Mesendoderm (in vitro differentiated cells): Measurements from ENCODE around the gene OPRL1.

Source experiments
- DNase-seq: peaks from one replicate; pipeline ENCODE4 v3.0.0; 2013
- H2AK5ac ChIP-seq: 2 replicates; pipeline ENCODE4 v1.6.1; 2013; ENCODE audit warnings: low read length, inconsistent platforms
- H2BK120ac ChIP-seq: 2 replicates; pipeline ENCODE4 v1.6.1; 2013; ENCODE audit warnings: low read depth, mild to moderate bottlenecking, low read length, moderate library complexity, mixed read lengths
- H2BK15ac ChIP-seq: replicated peaks from 2 replicates; pipeline ENCODE4 v1.6.1; 2013; ENCODE audit warnings: low read depth, mild to moderate bottlenecking, moderate library complexity
- H2BK5ac ChIP-seq: 2 replicates; pipeline ENCODE4 v1.6.1; 2013; ENCODE audit warnings: low read length, inconsistent platforms
- H3K18ac ChIP-seq: 2 replicates; pipeline ENCODE4 v1.6.1; 2013; ENCODE audit warnings: mild to moderate bottlenecking, low read length, mixed read lengths
- H3K23ac ChIP-seq: one replicate; pipeline ENCODE4 v1.6.1; 2013; ENCODE audit warnings: low read length
- H3K27ac ChIP-seq: 2 replicates; pipeline ENCODE4 v1.5.1; 2013; ENCODE audit warnings: low read depth, mild to moderate bottlenecking, inconsistent platforms, low read length, moderate library complexity
- H3K27me3 ChIP-seq: 2 replicates; pipeline ENCODE4 v1.6.1; 2013; ENCODE audit warnings: low read length, control low read depth, mild to moderate bottlenecking, inconsistent platforms; ENCODE audit not compliant: insufficient read depth, poor library complexity
- H3K36me3 ChIP-seq: 2 replicates; pipeline ENCODE4 v1.6.1; 2013; ENCODE audit warnings: low read length, inconsistent platforms; ENCODE audit not compliant: control insufficient read depth, insufficient read depth
- H3K4ac ChIP-seq: one replicate; pipeline ENCODE4 v1.6.1; 2013; ENCODE audit warnings: low read depth, mild to moderate bottlenecking, low read length, moderate library complexity
- H3K4me1 ChIP-seq: 2 replicates; pipeline ENCODE4 v1.6.1; 2013; ENCODE audit warnings: low read depth, low read length, inconsistent platforms; ENCODE audit not compliant: control insufficient read depth
- H3K4me2 ChIP-seq: 2 replicates; pipeline ENCODE4 v1.6.1; 2013; ENCODE audit warnings: low read length
- H3K4me3 ChIP-seq: 2 replicates; pipeline ENCODE4 v1.5.1; 2013; ENCODE audit warnings: mild to moderate bottlenecking, low read length
- H3K56ac ChIP-seq: one replicate; pipeline ENCODE4 v1.6.1; 2013; ENCODE audit warnings: low read length
- H3K79me1 ChIP-seq: 2 replicates; pipeline ENCODE4 v1.6.1; 2013; ENCODE audit warnings: low read length, inconsistent platforms
- H3K79me2 ChIP-seq: 2 replicates; pipeline ENCODE4 v1.6.1; 2013; ENCODE audit warnings: mild to moderate bottlenecking, low read length; ENCODE audit not compliant: control insufficient read depth, insufficient read depth
- H3K9ac ChIP-seq: 2 replicates; pipeline ENCODE4 v1.6.1; 2013; ENCODE audit warnings: low read length, inconsistent platforms
- H4K5ac ChIP-seq: one replicate; pipeline ENCODE4 v1.6.1; 2013; ENCODE audit warnings: low read length
- H4K8ac ChIP-seq: one replicate; pipeline ENCODE4 v1.6.1; 2013; ENCODE audit warnings: low read depth, mild to moderate bottlenecking, control low read depth, low read length, moderate library complexity
- whole genome bisulfite sequencing: extraction: QIAGEN DNeasy Blood & Tissue Kit; methylation state at CpG from one replicate; pipeline ENCODE4 v1.1.7; 2013; ENCODE audit warnings: low lambda C conversion rate, missing lambda C conversion rate; ENCODE audit not compliant: insufficient coverage; ENCODE audit errors: extremely low coverage; 5-methylcytosine and 5-hydroxymethylcytosine counted together

Gene OPRL1

GRCh38 chr20:64095455-64095854 lies 15.6 kb downstream of the OPRL1 start:
- no peak overlapping the region for H3K27ac ChIP-seq
- H3K27me3 ChIP-seq = no peaks in the 10 kb centered on the region
- no peak overlapping the region for H3K56ac ChIP-seq
- H3K79me2 ChIP-seq = no peaks in the 10 kb centered on the region
- H2AK5ac ChIP-seq = no peak overlapping the region
- H4K8ac ChIP-seq = no peak overlapping the region
- no peak overlapping the region for H4K5ac ChIP-seq
- DNase-seq = no peak
- H3K4ac ChIP-seq = no peak overlapping the region
- H3K36me3 ChIP-seq = no peaks in the 10 kb centered on the region
- no peak overlapping the region for H3K18ac ChIP-seq
- H3K4me3 ChIP-seq = no peak overlapping the region
- H2BK15ac ChIP-seq = no peak overlapping the region
- H2BK120ac ChIP-seq = no peak overlapping the region
- H3K4me1 ChIP-seq = no peaks in the 10 kb centered on the region
- no peaks in the 10 kb centered on the region for H3K79me1 ChIP-seq
- H3K4me2 ChIP-seq = no peak overlapping the region
- no peak overlapping the region for H3K9ac ChIP-seq
- H3K23ac ChIP-seq = no peak overlapping the region
- WGBS = no CpG with 5 or more reads among the region's 4 CpGs
- no peak overlapping the region for H2BK5ac ChIP-seq

- H3K23ac ChIP-seq = no peak overlapping the region
- no peak overlapping the region for H3K9ac ChIP-seq
These were observed 16.0 kb downstream of the OPRL1 start for GRCh38 chr20:64095927-64096326.

GRCh38 chr20:64096535-64096934 lies 16.7 kb downstream of the OPRL1 start:
- Histone ChIP-seq H3K4me3 (no peak overlapping the region), H3K4me2 (no peak overlapping the region), H3K27ac (no peak overlapping the region), H2AK5ac (no peak overlapping the region), H3K9ac (no peak overlapping the region), H3K79me1 (no peaks in the 10 kb centered on the region), H2BK5ac (no peak overlapping the region), H3K36me3 (no peaks in the 10 kb centered on the region), H3K27me3 (no peaks in the 10 kb centered on the region), H3K4me1 (no peaks in the 10 kb centered on the region), H3K79me2 (no peaks in the 10 kb centered on the region), H4K5ac (no peak overlapping the region), H3K18ac (no peak overlapping the region), H4K8ac (no peak overlapping the region), H2BK120ac (no peak overlapping the region), H3K23ac (no peak overlapping the region), H3K4ac (no peak overlapping the region), H2BK15ac (no peak overlapping the region), H3K56ac (no peak overlapping the region)
- no CpG with 5 or more reads among the region's 6 CpGs for WGBS
- no peak for DNase-seq

More at GRCh38 chr20:64095927-64096326, 16.0 kb downstream of the OPRL1 start:
- H4K5ac ChIP-seq = no peak overlapping the region
- no peaks in the 10 kb centered on the region for H3K27me3 ChIP-seq
- DNase-seq = no peak
- H3K79me1 ChIP-seq = no peaks in the 10 kb centered on the region
- no peak overlapping the region for H3K4ac ChIP-seq
- no peak overlapping the region for H4K8ac ChIP-seq
- no peak overlapping the region for H3K4me2 ChIP-seq
- no peak overlapping the region for H3K4me3 ChIP-seq
- no peak overlapping the region for H3K27ac ChIP-seq
- no peak overlapping the region for H3K56ac ChIP-seq
- H2BK5ac ChIP-seq = no peak overlapping the region
- no peaks in the 10 kb centered on the region for H3K36me3 ChIP-seq
- no peak overlapping the region for H2AK5ac ChIP-seq
- H3K79me2 ChIP-seq = no peaks in the 10 kb centered on the region
- no peaks in the 10 kb centered on the region for H3K4me1 ChIP-seq
- H2BK120ac ChIP-seq = no peak overlapping the region
- H2BK15ac ChIP-seq = no peak overlapping the region
- WGBS = no CpG with 5 or more reads among the region's 11 CpGs
- no peak overlapping the region for H3K18ac ChIP-seq

GRCh38 chr20:64098471-64099013 lies 18.7 kb downstream of the OPRL1 start:
- no peaks in the 10 kb centered on the region for H3K36me3 ChIP-seq
- DNase-seq = no peak
- H3K4me1 ChIP-seq = no peaks in the 10 kb centered on the region
- no peak overlapping the region for H3K27ac ChIP-seq
- H3K4me3 ChIP-seq = no peak overlapping the region
- no peaks in the 10 kb centered on the region for H3K79me2 ChIP-seq
- H3K79me1 ChIP-seq = no peaks in the 10 kb centered on the region
- no peak overlapping the region for H3K9ac ChIP-seq
- H4K5ac ChIP-seq = no peak overlapping the region
- H2BK120ac ChIP-seq = no peak overlapping the region
- no peak overlapping the region for H4K8ac ChIP-seq
- no peaks in the 10 kb centered on the region for H3K27me3 ChIP-seq
- H3K56ac ChIP-seq = no peak overlapping the region
- WGBS = no CpG with 5 or more reads among the region's 28 CpGs
- H3K18ac ChIP-seq = no peak overlapping the region
- no peak overlapping the region for H3K4me2 ChIP-seq
- no peak overlapping the region for H2BK5ac ChIP-seq
- no peak overlapping the region for H3K23ac ChIP-seq
- H3K4ac ChIP-seq = no peak overlapping the region
- H2AK5ac ChIP-seq = no peak overlapping the region
- H2BK15ac ChIP-seq = no peak overlapping the region

GRCh38 chr20:64099086-64099786 lies 19.4 kb downstream of the OPRL1 start:
- Histone ChIP-seq H2BK5ac (no peak overlapping the region), H2BK15ac (no peak overlapping the region), H3K27ac (no peak overlapping the region), H3K4me2 (no peak overlapping the region), H4K8ac (no peak overlapping the region), H3K27me3 (no peaks in the 10 kb centered on the region), H3K9ac (no peak overlapping the region), H2BK120ac (no peak overlapping the region), H3K4ac (no peak overlapping the region), H3K79me1 (no peaks in the 10 kb centered on the region), H3K4me3 (no peak overlapping the region), H3K36me3 (no peaks in the 10 kb centered on the region), H3K4me1 (no peaks in the 10 kb centered on the region), H3K56ac (no peak overlapping the region), H3K79me2 (no peaks in the 10 kb centered on the region), H3K23ac (no peak overlapping the region), H2AK5ac (no peak overlapping the region), H4K5ac (no peak overlapping the region), H3K18ac (no peak overlapping the region)
- WGBS = no CpG with 5 or more reads among the region's 21 CpGs
- DNase-seq = no peak
